Testis (tissue), 2 donors: ENCODE data around the gene DECR2.

Experiments used
- POLR2A ChIP-seq: fragments of 450-650 bp; IDR thresholded peaks from one replicate; pipeline ENCODE4 v1.6.1; 2017; ENCODE audit warnings: antibody characterized with exemption, mild to moderate bottlenecking, moderate library complexity
- TF ChIP-seq, protein P1 (sequence below), 3 experiments: fragments of 450-650 bp in 2 of 3; fragments of 200-600 bp in 1 of 3; sonication (generic) in 1 of 3; IDR thresholded peaks; one replicate each; pipeline ENCODE4 v1.5.1; 2016 to 2019; ENCODE audit warnings: antibody characterized with exemption in 3 of 3, mild to moderate bottlenecking in 2 of 3, moderate library complexity in 1 of 3

DNA sequence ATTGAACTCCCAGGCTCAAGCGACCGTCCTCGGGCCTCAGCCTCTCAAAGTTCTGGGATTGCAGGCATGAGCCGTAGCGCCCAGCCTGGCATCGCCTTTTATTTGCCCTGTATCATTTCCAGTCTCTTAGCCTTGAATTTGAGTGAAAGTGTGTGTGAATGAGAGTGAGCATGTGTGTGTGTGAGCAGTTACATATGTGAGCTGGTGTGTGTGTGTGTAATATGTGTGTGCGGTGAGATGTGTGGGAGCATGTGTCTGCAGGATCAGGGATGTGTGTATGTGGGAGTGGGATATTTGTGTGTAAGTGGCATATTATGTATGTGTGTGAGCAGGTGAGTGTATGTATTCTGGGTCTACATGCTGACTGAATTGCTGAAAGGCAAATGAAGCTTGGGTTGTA is 29.2 kb downstream of the DECR2 start:
- no peak for TF ChIP-seq POLR2A
- TF ChIP-seq, protein P1, sequence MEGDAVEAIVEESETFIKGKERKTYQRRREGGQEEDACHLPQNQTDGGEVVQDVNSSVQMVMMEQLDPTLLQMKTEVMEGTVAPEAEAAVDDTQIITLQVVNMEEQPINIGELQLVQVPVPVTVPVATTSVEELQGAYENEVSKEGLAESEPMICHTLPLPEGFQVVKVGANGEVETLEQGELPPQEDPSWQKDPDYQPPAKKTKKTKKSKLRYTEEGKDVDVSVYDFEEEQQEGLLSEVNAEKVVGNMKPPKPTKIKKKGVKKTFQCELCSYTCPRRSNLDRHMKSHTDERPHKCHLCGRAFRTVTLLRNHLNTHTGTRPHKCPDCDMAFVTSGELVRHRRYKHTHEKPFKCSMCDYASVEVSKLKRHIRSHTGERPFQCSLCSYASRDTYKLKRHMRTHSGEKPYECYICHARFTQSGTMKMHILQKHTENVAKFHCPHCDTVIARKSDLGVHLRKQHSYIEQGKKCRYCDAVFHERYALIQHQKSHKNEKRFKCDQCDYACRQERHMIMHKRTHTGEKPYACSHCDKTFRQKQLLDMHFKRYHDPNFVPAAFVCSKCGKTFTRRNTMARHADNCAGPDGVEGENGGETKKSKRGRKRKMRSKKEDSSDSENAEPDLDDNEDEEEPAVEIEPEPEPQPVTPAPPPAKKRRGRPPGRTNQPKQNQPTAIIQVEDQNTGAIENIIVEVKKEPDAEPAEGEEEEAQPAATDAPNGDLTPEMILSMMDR (IDR thresholded peaks at IDR 0.05) = no peak
